SK-MEL-5 (cell line): ENCODE data around the gene MAST4. TPM values are rescaled to one million over a fixed set of nuclear protein-coding genes. Genes with fewer than 3 reads are reported as not detected.

Source experiments
- DNase-seq: peaks from one replicate; pipeline ENCODE4 v3.0.0-alpha.2; 2016; ENCODE audit warnings: low read depth, low spot score
- in situ Hi-C: cut with HindIII; loops from 2 replicates; pipeline ENCODE4 v1.10.0; 2016; ENCODE audit warnings: low sequenced_read_pairs, high pct_unique_total_duplicates, low pct_unique_long_range_greater_than_20kb
- total RNA-seq: library from RNA; depleted of rRNA; stranded (reverse); fragments of >200 nt; shearing (Covaris generic); gene quantifications from 2 replicates; pipeline ENCODE4 v1.2.3, GENCODE V29; 2014

Gene MAST4
- total RNA-seq, 1 experiment from 2014 or later = 1.6 TPM

GRCh38 chr5:67090593-67090992, 494.4 kb downstream of the MAST4 start:
- in situ Hi-C loops = no loop called here
- DNase-seq = no peak

- no peak for DNase-seq
- in situ Hi-C loops = no loop called here
These were observed 496.3 kb downstream of the MAST4 start for GRCh38 chr5:67092535-67092934.

GRCh38 chr5:67093279-67093678, 497.1 kb downstream of the MAST4 start:
- DNase-seq = no peak
- in situ Hi-C loops = no loop called here

GRCh38 chr5:67094476-67095300, 498.5 kb downstream of the MAST4 start:
- in situ Hi-C loops = no loop called here
- DNase-seq = no peak

- DNase-seq = peak; percentile 54
- in situ Hi-C loops = no loop called here
These were observed 499.4 kb downstream of the MAST4 start for GRCh38 chr5:67095346-67096171.

- DNase-seq = no peak
- in situ Hi-C loops = no loop called here
These were observed 502.5 kb downstream of the MAST4 start for GRCh38 chr5:67098656-67099055.

GRCh38 chr5:67100301-67100700, 504.1 kb downstream of the MAST4 start:
- in situ Hi-C loops = no loop called here
- no peak for DNase-seq

- in situ Hi-C loops = no loop called here
- no peak for DNase-seq
These were observed 506.5 kb downstream of the MAST4 start for GRCh38 chr5:67102708-67103107.

- in situ Hi-C loops = no loop called here
- no peak for DNase-seq
These were observed 508.7 kb downstream of the MAST4 start for GRCh38 chr5:67104859-67105258.

- DNase-seq = no peak
- in situ Hi-C loops = no loop called here
These were observed 509.1 kb downstream of the MAST4 start for GRCh38 chr5:67105270-67105669.

GRCh38 chr5:67106626-67107342, 510.6 kb downstream of the MAST4 start:
- in situ Hi-C loops = no loop called here
- no peak for DNase-seq

GRCh38 chr5:67111779-67112178, 515.6 kb downstream of the MAST4 start:
- no peak for DNase-seq
- in situ Hi-C loops = no loop called here

- in situ Hi-C loops = no loop called here
- DNase-seq = no peak
These were observed 519.1 kb downstream of the MAST4 start for GRCh38 chr5:67115246-67115645.

GRCh38 chr5:67115817-67116216, 519.6 kb downstream of the MAST4 start:
- in situ Hi-C loops = no loop called here
- no peak for DNase-seq

GRCh38 chr5:67118050-67118620, 521.9 kb downstream of the MAST4 start:
- DNase-seq = no peak
- in situ Hi-C loops = no loop called here

- in situ Hi-C loops = no loop called here
- DNase-seq = no peak
These were observed 522.8 kb downstream of the MAST4 start for GRCh38 chr5:67119010-67119409.

GRCh38 chr5:67120032-67120431, 523.8 kb downstream of the MAST4 start:
- no peak for DNase-seq
- in situ Hi-C loops = no loop called here

- DNase-seq = no peak
- in situ Hi-C loops = no loop called here
These were observed 527.6 kb downstream of the MAST4 start for GRCh38 chr5:67123819-67124218.
